Activated B cell treated with CpG ODN at 0.5 μM for 24 hours (primary cell): ENCODE measurements around the gene ARL6IP5. TPM values are rescaled to one million over a fixed set of nuclear protein-coding genes. Genes with fewer than 3 reads are reported as not detected.

Source experiments
- ATAC-seq: fragments of 200-7000 bp; cut with Tn5 transposase; one replicate; pipeline ENCODE4 v1.10.0; 2021; ENCODE audit warnings: low read depth, mild to moderate bottlenecking, moderate library complexity
- CTCF ChIA-PET: fragments of 350-600 bp; sonication (Branson Sonifier 250); formaldehyde crosslinking; loops from one replicate; lab custom pipeline; 2021; ENCODE audit warnings: antibody characterized with exemption; lab: Charles Lee
- POLR2A ChIA-PET: fragments of 350-600 bp; sonication (Branson Sonifier 250); formaldehyde crosslinking; loops from one replicate; lab custom pipeline; 2021; ENCODE audit warnings: antibody characterized with exemption; lab: Charles Lee
- DNase-seq: peaks from one replicate; pipeline ENCODE4 v3.0.0; 2022
- H3K27ac Mint-ChIP-seq: one replicate; pipeline ENCODE4 v1.8.0; 2020; ENCODE audit warnings: mixed read lengths
- H3K27me3 Mint-ChIP-seq: one replicate; pipeline ENCODE4 v1.8.0; 2021; ENCODE audit warnings: mixed read lengths
- H3K36me3 Mint-ChIP-seq: one replicate; pipeline ENCODE4 v1.8.0; 2021; ENCODE audit warnings: low read depth, mixed read lengths
- H3K4me1 Mint-ChIP-seq: one replicate; pipeline ENCODE4 v1.8.0; 2021; ENCODE audit warnings: mixed read lengths
- H3K4me3 Mint-ChIP-seq: one replicate; pipeline ENCODE4 v1.8.0; 2020; ENCODE audit warnings: mild to moderate bottlenecking, mixed read lengths
- H3K9me3 Mint-ChIP-seq: one replicate; pipeline ENCODE4 v1.8.0; 2020; ENCODE audit warnings: mixed read lengths
- intact Hi-C: fragments of 100-400 bp; cut with micrococcal nuclease; formaldehyde crosslinking; loops from one replicate; pipeline ENCODE4 v1.15.1; 2024
- total RNA-seq: library from RNA; stranded (reverse); gene quantifications from 2 replicates; pipeline ENCODE4 v1.2.3, GENCODE V29; 2022
- TF ChIP-seq, protein P1 (sequence below): fragments of 200-600 bp; IDR thresholded peaks from one replicate; pipeline ENCODE4 v1.8.0; 2022; ENCODE audit warnings: antibody characterized with exemption, mild to moderate bottlenecking

ARL6IP5 gene
- total RNA-seq, 1 donor from 2014 or later: 77.5 TPM

DNA sequence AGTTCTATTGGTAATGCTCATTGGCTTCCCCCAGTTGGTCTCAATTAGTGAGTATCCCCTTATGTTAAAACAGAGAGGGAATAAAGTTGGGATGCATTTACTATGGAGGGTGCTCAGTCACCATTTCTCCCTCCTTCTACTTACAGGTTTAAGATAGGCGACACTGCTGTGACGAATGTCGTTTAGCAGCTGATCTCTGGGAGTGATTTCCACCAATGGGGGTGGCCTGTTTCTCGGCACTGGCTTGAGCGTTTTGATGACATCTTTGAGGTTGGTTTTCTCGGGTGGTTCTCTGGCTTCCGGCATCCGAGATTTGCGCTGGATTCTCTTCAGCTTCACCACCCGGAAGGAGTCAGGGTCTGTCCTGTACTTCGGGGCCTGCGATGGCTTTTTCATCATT lies 33.8 kb downstream of the ARL6IP5 start:
- H3K9me3 Mint-ChIP-seq: no peaks in the 10 kb centered on the region
- no peak for DNase-seq
- ATAC-seq: no peak
- H3K27ac Mint-ChIP-seq: no peak overlapping the region
- no peaks in the 10 kb centered on the region for H3K27me3 Mint-ChIP-seq
- peaks cover 4% of the 10 kb centered on the region for H3K4me1 Mint-ChIP-seq
- intact Hi-C loops: no loop called here
- no peak overlapping the region for H3K4me3 Mint-ChIP-seq
- H3K36me3 Mint-ChIP-seq: no peaks in the 10 kb centered on the region
- CTCF ChIA-PET: interaction anchor here (2.9 kb wide), 1 partner anchor 25 kb away, joined by 10 read pairs; no protein-coding TSS in a partner anchor
- TF ChIP-seq, protein P1, sequence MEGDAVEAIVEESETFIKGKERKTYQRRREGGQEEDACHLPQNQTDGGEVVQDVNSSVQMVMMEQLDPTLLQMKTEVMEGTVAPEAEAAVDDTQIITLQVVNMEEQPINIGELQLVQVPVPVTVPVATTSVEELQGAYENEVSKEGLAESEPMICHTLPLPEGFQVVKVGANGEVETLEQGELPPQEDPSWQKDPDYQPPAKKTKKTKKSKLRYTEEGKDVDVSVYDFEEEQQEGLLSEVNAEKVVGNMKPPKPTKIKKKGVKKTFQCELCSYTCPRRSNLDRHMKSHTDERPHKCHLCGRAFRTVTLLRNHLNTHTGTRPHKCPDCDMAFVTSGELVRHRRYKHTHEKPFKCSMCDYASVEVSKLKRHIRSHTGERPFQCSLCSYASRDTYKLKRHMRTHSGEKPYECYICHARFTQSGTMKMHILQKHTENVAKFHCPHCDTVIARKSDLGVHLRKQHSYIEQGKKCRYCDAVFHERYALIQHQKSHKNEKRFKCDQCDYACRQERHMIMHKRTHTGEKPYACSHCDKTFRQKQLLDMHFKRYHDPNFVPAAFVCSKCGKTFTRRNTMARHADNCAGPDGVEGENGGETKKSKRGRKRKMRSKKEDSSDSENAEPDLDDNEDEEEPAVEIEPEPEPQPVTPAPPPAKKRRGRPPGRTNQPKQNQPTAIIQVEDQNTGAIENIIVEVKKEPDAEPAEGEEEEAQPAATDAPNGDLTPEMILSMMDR: no peak
- POLR2A ChIA-PET: no interaction called here

DNA sequence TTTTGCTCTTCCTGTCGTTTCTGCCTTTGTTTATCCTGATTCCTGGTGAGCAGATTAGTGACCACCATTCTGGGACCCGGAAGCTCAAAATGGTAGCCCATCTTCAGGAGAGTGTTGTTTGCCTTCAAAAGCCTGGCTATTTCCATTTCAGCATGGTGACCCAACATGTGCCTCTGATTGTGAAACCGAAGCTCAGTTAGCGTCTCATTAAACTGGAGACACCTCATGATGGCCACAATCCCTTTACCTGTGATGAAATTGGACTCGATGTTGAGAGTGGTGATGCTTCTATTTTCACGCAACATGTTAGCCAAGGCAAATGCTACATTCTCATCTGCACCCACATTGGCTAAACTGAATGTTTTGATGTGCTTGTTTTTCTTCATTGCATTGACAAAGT lies 34.4 kb downstream of the ARL6IP5 start:
- H3K9me3 Mint-ChIP-seq: no peaks in the 10 kb centered on the region

DNA sequence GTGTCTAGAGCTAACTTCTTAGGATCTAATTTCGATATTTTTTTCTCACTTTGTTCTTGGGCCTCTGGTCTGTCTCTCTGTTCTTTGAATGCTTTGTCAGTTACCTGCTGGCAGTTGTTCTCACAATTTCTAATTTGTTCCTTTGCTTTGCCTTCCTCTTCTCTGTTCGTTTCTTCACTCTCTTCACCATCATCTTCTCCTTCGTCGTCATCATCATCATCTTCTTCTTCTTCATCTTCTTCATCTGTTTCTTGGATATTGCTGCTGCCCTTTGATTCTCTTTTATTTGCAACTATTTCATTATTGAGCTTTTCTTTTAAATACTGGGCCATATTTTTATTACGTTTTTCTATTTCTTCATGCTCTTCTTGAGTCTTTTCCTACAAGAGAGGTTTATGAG lies 34.9 kb downstream of the ARL6IP5 start:
- DNase-seq (no peak), ATAC-seq (no peak)
- Mint-ChIP-seq H3K4me1 (peaks cover 4% of the 10 kb centered on the region), H3K9me3 (no peaks in the 10 kb centered on the region), H3K4me3 (no peak overlapping the region), H3K27ac (no peak overlapping the region), H3K36me3 (no peaks in the 10 kb centered on the region), H3K27me3 (no peaks in the 10 kb centered on the region)
- intact Hi-C loops: loop anchor here (2.0 kb wide), 3 partner anchors 35 to 551 kb away; partner anchors contain the start of gene ARL6IP5
- POLR2A ChIA-PET: interaction anchor here (1.0 kb wide), 1 partner anchor 33 kb away, joined by 3 read pairs; no protein-coding TSS in a partner anchor
- CTCF ChIA-PET: interaction anchor here (0.8 to 3.7 kb wide), 10 partner anchors 8 to 187 kb away, joined by 3 to 31 read pairs (median 5); partner anchors contain the start of genes ARL6IP5 and TMF1
- TF ChIP-seq, protein P1: no peak

More for the DNA sequence above, 34.4 kb downstream of the ARL6IP5 start:
- ChIA-PET CTCF (interaction anchor here (1.0 to 3.7 kb wide), 5 partner anchors 25 to 187 kb away, joined by 5 to 31 read pairs (median 15); partner anchors contain the start of gene TMF1), POLR2A (interaction anchor here (1.0 kb wide), 1 partner anchor 33 kb away, joined by 3 read pairs; no protein-coding TSS in a partner anchor)
- Mint-ChIP-seq H3K27me3 (no peaks in the 10 kb centered on the region), H3K36me3 (no peaks in the 10 kb centered on the region), H3K27ac (no peak overlapping the region), H3K4me1 (peaks cover 4% of the 10 kb centered on the region), H3K4me3 (no peak overlapping the region)
- ATAC-seq (no peak), DNase-seq (no peak)
- TF ChIP-seq, protein P1: no peak
- intact Hi-C loops: no loop called here

DNA sequence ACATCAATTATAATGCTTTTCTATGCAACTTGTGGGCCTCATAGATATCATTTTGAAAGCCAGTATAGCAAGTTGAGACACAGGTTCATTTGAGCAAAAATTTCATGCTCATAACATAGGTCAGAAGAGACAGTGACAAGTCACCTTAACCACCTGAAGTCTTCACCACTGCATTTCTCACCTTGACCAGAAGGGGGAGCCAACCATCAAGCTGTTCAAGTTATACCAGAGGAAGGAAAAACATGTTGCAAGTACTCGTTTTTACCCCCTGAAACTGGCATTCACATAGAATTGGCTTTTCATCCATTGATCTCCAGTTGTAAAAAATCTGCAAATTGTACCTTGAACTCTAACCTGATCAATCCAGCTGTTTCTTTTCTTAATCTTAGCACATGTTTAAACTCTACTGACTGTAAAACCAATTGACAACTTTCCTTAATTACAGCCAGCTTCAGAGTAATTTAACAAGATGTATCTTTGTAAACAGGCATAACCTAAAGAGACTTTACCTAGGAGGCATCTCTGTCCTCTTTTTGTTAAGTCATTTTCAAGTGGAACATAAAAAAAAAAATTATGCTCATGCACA lies 36.2 kb downstream of the ARL6IP5 start:
- Mint-ChIP-seq H3K4me3 (no peak overlapping the region), H3K9me3 (no peaks in the 10 kb centered on the region), H3K4me1 (peaks cover 4% of the 10 kb centered on the region), H3K27ac (no peak overlapping the region), H3K36me3 (no peaks in the 10 kb centered on the region), H3K27me3 (no peaks in the 10 kb centered on the region)
- ATAC-seq: peak; percentile 87
- TF ChIP-seq, protein P1: peak; percentile 99
- CTCF ChIA-PET: interaction anchor here (0.8 to 3.7 kb wide), 15 partner anchors 10 to 185 kb away, joined by 3 to 31 read pairs (median 4); partner anchors contain the start of genes ARL6IP5 and TMF1
- POLR2A ChIA-PET: interaction anchor here (1.1 to 1.7 kb wide), 2 partner anchors 37 to 69 kb away, joined by 4 to 5 read pairs; partner anchors contain the start of genes ARL6IP5 and TMF1
- intact Hi-C loops: loop anchor here (1.0 to 2.0 kb wide), 6 partner anchors 36 to 550 kb away; partner anchors contain the start of genes ARL6IP5 and TMF1
- peak; percentile 22 for DNase-seq

DNA sequence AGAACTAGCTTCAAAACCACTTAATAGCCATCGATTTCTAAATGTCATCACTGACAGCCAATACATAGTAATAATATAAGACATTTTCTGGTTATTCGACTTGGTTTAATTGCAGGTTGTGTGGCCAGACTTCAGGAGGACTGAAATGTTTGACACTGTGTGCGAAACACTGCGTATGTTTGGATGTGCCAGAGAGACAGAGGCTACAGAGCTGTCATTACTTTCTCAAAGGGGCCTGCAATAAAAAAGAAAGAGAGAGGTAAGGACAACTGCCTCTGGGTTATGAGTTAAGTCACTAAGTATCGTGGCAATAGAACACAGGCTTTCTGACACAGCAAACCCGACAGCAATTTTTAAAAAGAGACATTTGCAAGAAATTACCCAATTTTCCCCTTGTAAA lies 36.8 kb downstream of the ARL6IP5 start:
- no peak for DNase-seq
- Mint-ChIP-seq H3K27me3 (no peaks in the 10 kb centered on the region), H3K9me3 (no peaks in the 10 kb centered on the region), H3K27ac (no peak overlapping the region), H3K4me1 (peaks cover 4% of the 10 kb centered on the region), H3K36me3 (no peaks in the 10 kb centered on the region), H3K4me3 (no peak overlapping the region)
- intact Hi-C loops: loop anchor here (1.0 to 2.0 kb wide), 6 partner anchors 37 to 549 kb away; partner anchors contain the start of genes ARL6IP5 and TMF1
- TF ChIP-seq, protein P1: no peak
- POLR2A ChIA-PET: interaction anchor here (1.1 to 1.7 kb wide), 2 partner anchors 37 to 69 kb away, joined by 4 to 5 read pairs; partner anchors contain the start of genes ARL6IP5 and TMF1
- ATAC-seq: no peak
- CTCF ChIA-PET: interaction anchor here (0.8 to 3.7 kb wide), 14 partner anchors 10 to 185 kb away, joined by 3 to 31 read pairs (median 4); partner anchors contain the start of genes ARL6IP5 and TMF1
